Smooth muscle cell (in vitro differentiated cells): Measurements from ENCODE around the gene GET4. TPM values are rescaled to one million over a fixed set of nuclear protein-coding genes. Genes with fewer than 3 reads are reported as not detected.

Source experiments
- DNase-seq: peaks from one replicate; lab custom pipeline; 2025; ENCODE audit not compliant: unreplicated experiment; lab: John Stamatoyannopoulos, UW
- H2AFZ ChIP-seq: fragments of 200-600 bp; sonication (generic); 2 replicates; pipeline ENCODE4 v1.6.0; 2016; ENCODE audit warnings: antibody characterized with exemption, low read depth, mild to moderate bottlenecking
- H3F3A ChIP-seq: fragments of 200-600 bp; sonication (generic); 2 replicates; pipeline ENCODE4 v1.6.0; 2017; ENCODE audit warnings: antibody characterized with exemption, low read depth
- H3K27ac ChIP-seq: fragments of 200-600 bp; sonication (generic); 2 replicates; pipeline ENCODE4 v1.5.1; 2016; ENCODE audit warnings: low read depth, mild to moderate bottlenecking
- H3K27me3 ChIP-seq: fragments of 200-600 bp; sonication (generic); 2 replicates; pipeline ENCODE4 v1.6.1; 2016; ENCODE audit warnings: low read depth, mild to moderate bottlenecking
- H3K36me3 ChIP-seq: fragments of 200-600 bp; sonication (generic); 2 replicates; pipeline ENCODE4 v1.5.1; 2016; ENCODE audit warnings: low read depth
- H3K4me1 ChIP-seq: fragments of 200-600 bp; sonication (generic); 2 replicates; pipeline ENCODE4 v1.5.1; 2016; ENCODE audit warnings: low read depth
- H3K4me2 ChIP-seq: fragments of 200-600 bp; sonication (generic); 2 replicates; pipeline ENCODE4 v1.6.0; 2016; ENCODE audit warnings: mild to moderate bottlenecking
- H3K4me3 ChIP-seq: fragments of 200-600 bp; sonication (generic); 2 replicates; pipeline ENCODE4 v1.5.1; 2016; ENCODE audit warnings: mild to moderate bottlenecking
- H3K79me2 ChIP-seq: fragments of 200-600 bp; sonication (generic); 2 replicates; pipeline ENCODE4 v1.6.0; 2016; ENCODE audit warnings: low read depth, mild to moderate bottlenecking
- H3K9ac ChIP-seq: fragments of 200-600 bp; sonication (generic); 2 replicates; pipeline ENCODE4 v1.6.0; 2016; ENCODE audit warnings: low read depth
- H3K9me3 ChIP-seq: fragments of 200-600 bp; sonication (generic); replicated peaks from 2 replicates; pipeline ENCODE4 v1.5.1; 2016; ENCODE audit warnings: low read depth
- H4K20me1 ChIP-seq: fragments of 200-600 bp; sonication (generic); 2 replicates; pipeline ENCODE4 v1.6.0; 2016; ENCODE audit warnings: low read depth
- CTCF ChIP-seq: fragments of 200-600 bp; sonication (generic); IDR thresholded peaks from 2 replicates; pipeline ENCODE4 v1.5.1; 2017; ENCODE audit warnings: borderline replicate concordance, mild to moderate bottlenecking, antibody characterized with exemption; ENCODE audit not compliant: insufficient read depth, poor library complexity, severe bottlenecking
- WGBS: methylation state at CpG from one replicate; pipeline ENCODE4 v1.1.7; 2016; ENCODE audit warnings: low lambda C conversion rate; 5-methylcytosine and 5-hydroxymethylcytosine counted together
- polyA plus RNA-seq: library from polyadenylated mRNA; unstranded; fragments of >200 nt; fragmentation: Nextera tagmentation; extraction: Ambion mirVana; gene quantifications from 2 replicates; pipeline ENCODE4 v1.2.1, GENCODE V29; 2016
- total RNA-seq: library from RNA; depleted of rRNA; stranded (reverse); fragments of >200 nt; gene quantifications from 2 replicates; pipeline ENCODE4 v1.2.3, GENCODE V29; 2014

The GET4 gene
- total and polyA plus RNA-seq, 2 experiments from 2014 or later = 26.3 to 39.9 TPM

GRCh38 chr7:918118-918425 lies 41.7 kb downstream of the GET4 start:
- no peak overlapping the region for H3K4me2 ChIP-seq
- no peak for DNase-seq

GRCh38 chr7:918441-919113 lies 42.2 kb downstream of the GET4 start:
- Histone ChIP-seq H3K27ac (no peak overlapping the region), H4K20me1 (no peaks in the 10 kb centered on the region), H3K27me3 (no peaks in the 10 kb centered on the region), H3K4me3 (no peak overlapping the region), H3K4me1 (no peaks in the 10 kb centered on the region), H3K36me3 (no peaks in the 10 kb centered on the region), H3K4me2 (no peak overlapping the region), H3K9me3 (no peaks in the 10 kb centered on the region), H3K79me2 (no peaks in the 10 kb centered on the region), H2AFZ (no peak overlapping the region), H3F3A (no peaks in the 10 kb centered on the region), H3K9ac (no peak overlapping the region)
- WGBS = 91% methylated on average over 15 of the region's 21 CpGs
- TF ChIP-seq CTCF = no peak
- no peak for DNase-seq

More at GRCh38 chr7:918118-918425, 41.7 kb downstream of the GET4 start:
- no peaks in the 10 kb centered on the region for H3K79me2 ChIP-seq
- H3F3A ChIP-seq = no peaks in the 10 kb centered on the region
- no peaks in the 10 kb centered on the region for H4K20me1 ChIP-seq
- H3K36me3 ChIP-seq = no peaks in the 10 kb centered on the region
- no peak overlapping the region for H3K4me3 ChIP-seq
- H3K27ac ChIP-seq = no peak overlapping the region
- 92% methylated on average over 9 of the region's 9 CpGs for WGBS
- no peaks in the 10 kb centered on the region for H3K27me3 ChIP-seq
- no peak overlapping the region for H3K9ac ChIP-seq
- no peak overlapping the region for H2AFZ ChIP-seq
- TF ChIP-seq CTCF = no peak
- H3K9me3 ChIP-seq = no peaks in the 10 kb centered on the region
- no peaks in the 10 kb centered on the region for H3K4me1 ChIP-seq

GRCh38 chr7:919114-919442 lies 42.7 kb downstream of the GET4 start:
- no peaks in the 10 kb centered on the region for H3K27me3 ChIP-seq
- H3K9me3 ChIP-seq = no peaks in the 10 kb centered on the region
- H3K27ac ChIP-seq = no peak overlapping the region
- no peak for TF ChIP-seq CTCF
- no peak overlapping the region for H3K4me2 ChIP-seq
- no peak overlapping the region for H2AFZ ChIP-seq
- no peaks in the 10 kb centered on the region for H3F3A ChIP-seq
- no peaks in the 10 kb centered on the region for H3K36me3 ChIP-seq
- no peaks in the 10 kb centered on the region for H3K79me2 ChIP-seq
- no peaks in the 10 kb centered on the region for H3K4me1 ChIP-seq
- 86% methylated on average over 7 of the region's 13 CpGs for WGBS
- no peak overlapping the region for H3K9ac ChIP-seq
- H4K20me1 ChIP-seq = no peaks in the 10 kb centered on the region
- H3K4me3 ChIP-seq = no peak overlapping the region
- no peak for DNase-seq

- no peak for DNase-seq
- no peaks in the 10 kb centered on the region for H3F3A ChIP-seq
- H3K27me3 ChIP-seq = no peaks in the 10 kb centered on the region
- no peak overlapping the region for H2AFZ ChIP-seq
- no peaks in the 10 kb centered on the region for H3K79me2 ChIP-seq
- H3K27ac ChIP-seq = no peak overlapping the region
- H3K9ac ChIP-seq = no peak overlapping the region
- no peak overlapping the region for H3K4me2 ChIP-seq
- H3K36me3 ChIP-seq = no peaks in the 10 kb centered on the region
- no peaks in the 10 kb centered on the region for H3K9me3 ChIP-seq
- H3K4me3 ChIP-seq = no peak overlapping the region
- H3K4me1 ChIP-seq = no peaks in the 10 kb centered on the region
- no peak for TF ChIP-seq CTCF
- no peaks in the 10 kb centered on the region for H4K20me1 ChIP-seq
- WGBS = 96% methylated on average over 22 of the region's 26 CpGs
Observed at GRCh38 chr7:919924-920341, 43.6 kb downstream of the GET4 start.
